HEK293T (cell line): ENCODE measurements around the gene PRICKLE1.

Experiments used
- ARNT ChIP-seq: fragments of 450-650 bp; IDR thresholded peaks from 2 replicates; pipeline ENCODE4 v1.6.1; 2017; ENCODE audit warnings: mild to moderate bottlenecking
- FOXM1 ChIP-seq: fragments of 450-650 bp; IDR thresholded peaks from 2 replicates; pipeline ENCODE4 v1.6.1; 2017; ENCODE audit warnings: mild to moderate bottlenecking, borderline replicate concordance
- L3MBTL2 ChIP-seq: fragments of 450-650 bp; conservative IDR thresholded peaks from 2 replicates; pipeline ENCODE4 v1.6.1; 2016; ENCODE audit warnings: mild to moderate bottlenecking
- TARDBP ChIP-seq: fragments of 450-650 bp; IDR thresholded peaks from 2 replicates; pipeline ENCODE4 v1.6.1; 2016

- no peak for TF ChIP-seq FOXM1
- TF ChIP-seq TARDBP = no peak
- no peak for TF ChIP-seq L3MBTL2
- no peak for TF ChIP-seq ARNT
Observed at GRCh38 chr12:42570076-42570475, 19.5 kb downstream of the PRICKLE1 start.
